ENCODE measurements around the gene UBE2C. TPM values are rescaled to one million over a fixed set of nuclear protein-coding genes. Genes with fewer than 3 reads are reported as not detected.
"Not testable (repeated sequence)": the region's sequence is repeated elsewhere in the genome, so short reads cannot be mapped to it uniquely, and the experiment has no call there.

UBE2C gene
- total RNA-seq, 1 donor from 2014 or later = 7.6 TPM

DNA sequence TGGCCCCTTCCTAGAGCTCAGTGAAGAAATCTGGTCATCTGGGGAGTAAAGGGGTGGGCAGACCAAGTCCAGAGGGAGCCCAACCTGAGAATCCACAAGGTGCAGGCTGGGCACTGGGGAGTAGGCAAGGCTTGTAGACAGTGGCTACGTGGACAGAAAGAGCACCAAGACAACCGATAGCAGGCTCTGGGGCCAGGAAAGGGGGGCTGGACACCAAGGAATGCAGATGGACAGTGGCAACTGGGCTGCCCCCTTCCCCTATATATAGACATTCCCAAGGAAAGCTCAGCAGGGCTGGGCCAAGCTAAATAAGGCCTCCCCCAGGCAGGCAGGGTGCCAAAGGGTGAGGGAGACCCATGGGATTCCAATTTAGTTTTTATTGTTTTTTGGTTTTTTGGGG, 16.1 kb downstream of the UBE2C start:
- Histone ChIP-seq H3K4me3 (no peak overlapping the region), H3K27ac (peak overlapping the region; percentile 91), H3K9me3 (no peaks in the 10 kb centered on the region), H3K27me3 (no peaks in the 10 kb centered on the region), H3K4me1 (peaks cover 50% of the 10 kb centered on the region), H3K36me3 (no peaks in the 10 kb centered on the region)
- peak in 1 of 2 donors; percentile 23 for TF ChIP-seq POLR2AphosphoS5 (IDR thresholded peaks at IDR 0.05; ENCODE audit: insufficient read depth in 1 of 2, low read depth in 1 of 2)
- TF ChIP-seq, protein P1, sequence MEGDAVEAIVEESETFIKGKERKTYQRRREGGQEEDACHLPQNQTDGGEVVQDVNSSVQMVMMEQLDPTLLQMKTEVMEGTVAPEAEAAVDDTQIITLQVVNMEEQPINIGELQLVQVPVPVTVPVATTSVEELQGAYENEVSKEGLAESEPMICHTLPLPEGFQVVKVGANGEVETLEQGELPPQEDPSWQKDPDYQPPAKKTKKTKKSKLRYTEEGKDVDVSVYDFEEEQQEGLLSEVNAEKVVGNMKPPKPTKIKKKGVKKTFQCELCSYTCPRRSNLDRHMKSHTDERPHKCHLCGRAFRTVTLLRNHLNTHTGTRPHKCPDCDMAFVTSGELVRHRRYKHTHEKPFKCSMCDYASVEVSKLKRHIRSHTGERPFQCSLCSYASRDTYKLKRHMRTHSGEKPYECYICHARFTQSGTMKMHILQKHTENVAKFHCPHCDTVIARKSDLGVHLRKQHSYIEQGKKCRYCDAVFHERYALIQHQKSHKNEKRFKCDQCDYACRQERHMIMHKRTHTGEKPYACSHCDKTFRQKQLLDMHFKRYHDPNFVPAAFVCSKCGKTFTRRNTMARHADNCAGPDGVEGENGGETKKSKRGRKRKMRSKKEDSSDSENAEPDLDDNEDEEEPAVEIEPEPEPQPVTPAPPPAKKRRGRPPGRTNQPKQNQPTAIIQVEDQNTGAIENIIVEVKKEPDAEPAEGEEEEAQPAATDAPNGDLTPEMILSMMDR (IDR thresholded peaks at IDR 0.05) = no peak
- intact Hi-C loops (cut with DNase I) = no loop called here
- no peak for DNase-seq (ENCODE audit: extremely low spot score in 2 of 2)

DNA sequence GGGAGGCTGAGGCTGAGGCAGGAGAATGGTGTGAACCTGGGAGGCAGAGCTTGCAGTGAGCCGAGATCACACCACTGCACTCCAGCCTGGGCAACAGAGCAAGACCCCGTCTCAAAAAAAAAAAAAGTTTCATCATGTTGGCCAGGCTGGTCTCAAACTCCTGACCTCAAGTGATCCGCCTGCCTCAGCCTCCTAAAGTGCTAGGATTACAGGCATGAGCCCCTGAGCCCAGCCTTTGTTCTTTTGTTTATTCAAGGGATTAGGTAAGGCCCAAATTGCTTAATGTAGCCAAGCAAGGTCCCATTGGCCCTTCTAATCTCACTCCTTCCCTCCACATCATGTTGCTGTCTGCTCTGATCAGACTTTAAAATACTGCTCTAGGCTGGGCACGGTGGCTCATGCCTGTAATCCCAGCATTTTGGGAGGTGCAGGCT, 17.2 kb downstream of the UBE2C start:
- H3K27ac ChIP-seq = peak overlapping the region; percentile 91
- H3K4me1 ChIP-seq = peaks cover 46% of the 10 kb centered on the region
- H3K36me3 ChIP-seq; H3K4me3 ChIP-seq; H3K9me3 ChIP-seq; DNase-seq (ENCODE audit: extremely low spot score in 2 of 2); H3K27me3 ChIP-seq; intact Hi-C loops (cut with DNase I): not testable (repeated sequence)

DNA sequence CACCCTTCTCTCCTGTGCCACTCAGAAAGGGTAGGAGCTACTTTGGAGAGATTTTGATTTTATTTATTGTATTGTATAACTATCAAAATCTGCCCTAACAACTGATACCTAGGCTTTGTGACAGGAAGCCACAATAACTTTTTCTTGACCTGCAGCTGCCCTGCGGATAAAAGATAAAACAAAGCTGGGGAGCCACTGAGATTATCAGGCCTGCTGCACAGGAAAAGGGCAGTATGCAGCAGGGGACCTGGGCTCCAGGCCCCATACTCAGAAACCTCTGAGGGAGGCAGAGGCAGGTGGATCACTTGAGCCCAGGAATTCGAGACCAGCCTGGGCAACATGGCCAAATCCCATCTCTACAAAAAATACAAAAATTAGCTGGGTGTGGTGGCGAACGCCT, 20.2 kb downstream of the UBE2C start:
- H3K9me3 ChIP-seq = no peaks in the 10 kb centered on the region
- H3K4me1 ChIP-seq = peaks cover 59% of the 10 kb centered on the region
- TF ChIP-seq, protein P1 (IDR thresholded peaks at IDR 0.05) = no peak
- TF ChIP-seq POLR2A (IDR thresholded peaks at IDR 0.05) = no peak
- TF ChIP-seq POLR2AphosphoS5 (IDR thresholded peaks at IDR 0.05; ENCODE audit: insufficient read depth in 1 of 2, low read depth in 1 of 2) = no peak
- H3K27ac ChIP-seq = peak overlapping the region; percentile 99
- H3K36me3 ChIP-seq = peaks cover 0 to 4% of the 10 kb centered on the region in 2 donors
- intact Hi-C loops (cut with DNase I) = no loop called here
- peak overlapping the region; percentile 48 to 88 for H3K4me3 ChIP-seq
- H3K27me3 ChIP-seq = no peaks in the 10 kb centered on the region
- no peak for DNase-seq (ENCODE audit: extremely low spot score in 2 of 2)

DNA sequence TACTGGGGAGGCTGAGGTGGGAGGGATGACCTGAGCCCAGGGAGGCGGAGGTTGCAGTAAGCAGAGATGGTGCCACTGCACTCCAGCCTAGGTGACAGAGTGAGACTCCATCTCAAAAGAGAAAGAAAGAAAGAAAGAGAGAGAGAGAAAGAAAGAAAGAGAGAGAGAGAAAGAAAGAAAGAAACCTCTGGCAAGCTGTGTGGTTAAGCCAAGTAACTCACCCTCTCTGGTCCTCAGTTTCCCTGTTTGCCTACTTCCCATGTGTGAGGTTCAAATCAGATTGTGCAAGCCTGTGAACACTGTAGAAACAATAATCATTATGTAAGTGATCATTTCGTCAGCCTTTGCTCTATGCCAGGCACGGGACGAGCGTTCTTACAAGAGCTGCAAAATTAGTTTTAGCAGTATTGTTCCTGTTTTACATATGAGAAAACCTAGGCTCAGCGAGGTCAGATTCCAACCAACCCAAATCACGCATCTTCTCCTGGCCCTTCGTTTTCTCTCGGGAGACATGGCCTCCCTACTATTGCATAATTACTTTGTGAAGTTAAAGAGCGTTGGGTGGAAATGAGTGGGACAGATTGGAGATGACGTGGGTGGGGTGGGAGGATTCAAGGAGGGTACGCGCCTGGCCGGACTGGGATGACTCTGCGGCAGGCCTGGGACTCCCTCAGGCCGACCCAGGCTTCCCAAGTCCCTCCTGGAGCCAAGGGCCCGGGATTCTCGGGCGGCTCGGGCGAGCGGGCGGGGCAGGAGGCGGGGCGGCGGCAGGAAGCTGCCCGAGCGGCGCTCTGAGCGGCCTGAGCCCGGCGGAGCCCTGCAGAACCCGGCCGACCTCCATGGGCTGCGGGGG, 20.8 kb downstream of the UBE2C start, which contains the start of gene SNX21:
Gene SNX21, plus strand, starts transcription at position 770 of the 853 bp plus-strand sequence. CDS start 121 bp downstream, outside the sequence.
- peak in 1 of 2 donors; percentile 97 for DNase-seq (ENCODE audit: extremely low spot score in 2 of 2)
- Histone ChIP-seq H3K4me3 (peak within 1 kb of the TSS; percentile 48 to 88), H3K27me3 (no peaks in the 10 kb centered on the region), H3K9me3 (no peaks in the 10 kb centered on the region), H3K27ac (peak within 1 kb of the TSS; percentile 99), H3K4me1 (peaks cover 59% of the 10 kb centered on the region), H3K36me3 (peaks cover 0 to 11% of the 10 kb centered on the region in 2 donors)
- TF ChIP-seq, protein P1 (IDR thresholded peaks at IDR 0.05) = no peak
- TF ChIP-seq POLR2AphosphoS5 (IDR thresholded peaks at IDR 0.05; ENCODE audit: insufficient read depth in 1 of 2, low read depth in 1 of 2) = peak in 1 of 2 donors; percentile 64
- TF ChIP-seq POLR2A (IDR thresholded peaks at IDR 0.05) = no peak
- intact Hi-C loops (cut with DNase I) = no loop called here

DNA sequence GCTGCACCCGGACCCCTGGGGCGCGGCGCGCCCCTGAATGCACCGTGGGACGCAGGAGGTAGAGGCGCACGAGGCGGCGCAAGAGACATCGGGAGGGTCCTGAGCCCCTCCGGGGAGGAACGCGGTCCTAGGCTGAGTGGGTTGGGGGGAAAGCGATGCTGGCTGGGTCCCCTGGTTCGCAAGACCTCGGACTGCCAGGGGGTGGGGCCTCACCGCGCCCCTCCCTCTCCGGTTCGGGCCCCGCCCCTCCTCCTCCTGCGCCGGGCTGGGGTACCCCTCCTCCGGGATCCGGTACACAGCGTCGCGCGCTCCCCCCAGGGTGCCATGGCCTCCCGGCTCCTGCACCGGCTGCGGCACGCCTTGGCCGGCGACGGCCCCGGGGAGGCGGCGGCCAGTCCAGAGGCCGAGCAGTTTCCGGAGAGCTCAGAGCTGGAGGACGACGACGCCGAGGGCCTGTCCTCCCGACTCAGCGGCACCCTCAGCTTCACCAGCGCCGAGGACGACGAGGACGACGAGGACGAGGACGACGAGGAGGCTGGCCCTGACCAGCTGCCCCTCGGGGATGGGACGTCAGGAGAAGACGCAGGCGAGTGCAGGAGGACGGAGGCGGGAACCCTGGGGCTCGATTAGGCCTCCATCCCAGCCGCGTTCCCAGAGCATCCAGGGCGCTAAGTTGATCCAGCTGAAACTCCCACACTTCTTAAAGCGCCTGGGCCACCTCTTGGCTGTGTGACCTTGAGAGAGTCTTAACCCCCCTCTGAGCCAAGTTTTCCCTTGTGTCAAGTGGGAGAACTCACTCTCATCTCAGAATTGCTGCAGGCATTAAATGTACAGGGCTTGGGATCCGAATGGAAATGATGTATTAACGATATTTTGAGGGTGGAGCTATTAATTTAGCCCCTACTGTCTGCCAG, 21.7 kb downstream of the UBE2C start:
- intact Hi-C loops (cut with DNase I) = no loop called here
- no peaks in the 10 kb centered on the region for H3K27me3 ChIP-seq
- peak in 1 of 2 donors; percentile 61 for TF ChIP-seq POLR2A (IDR thresholded peaks at IDR 0.05)
- TF ChIP-seq, protein P1 (IDR thresholded peaks at IDR 0.05) = no peak
- peak in 1 of 2 donors; percentile 83 for TF ChIP-seq POLR2AphosphoS5 (IDR thresholded peaks at IDR 0.05; ENCODE audit: insufficient read depth in 1 of 2, low read depth in 1 of 2)
- no peak for DNase-seq (ENCODE audit: extremely low spot score in 2 of 2)
- H3K9me3 ChIP-seq = no peaks in the 10 kb centered on the region
- H3K4me1 ChIP-seq = peaks cover 55% of the 10 kb centered on the region
- peak overlapping the region; percentile 48 to 88 for H3K4me3 ChIP-seq
- H3K36me3 ChIP-seq = peaks cover 0 to 14% of the 10 kb centered on the region in 2 donors
- peak overlapping the region; percentile 99 for H3K27ac ChIP-seq

Data from vagina (tissue), 2 donors.